Spleen (tissue), 11 donors: ENCODE results near the gene ISLR2. TPM values are rescaled to one million over a fixed set of nuclear protein-coding genes. Genes with fewer than 3 reads are reported as not detected.

Experiments used
- DNase-seq: peaks from one replicate; pipeline ENCODE4 v3.0.0-alpha.2; 2020
- H3K27ac ChIP-seq, 8 donors: fragments of 200-600 bp; sonication (generic) in 7 of 8; 1 replicate in 4 of 8; 2 replicates in 4 of 8; pipeline versions ENCODE4 v1.5.0 to v1.8.0; 2016 to 2021; ENCODE audit warnings: inconsistent platforms in 4 of 8, mild to moderate bottlenecking in 4 of 8, moderate library complexity in 1 of 8
- H3K27me3 ChIP-seq, 7 donors: fragments of 200-600 bp; sonication (generic) in 6 of 7; replicated peaks in 1 of 7; 1 replicate in 4 of 7; 2 replicates in 3 of 7; pipeline versions ENCODE4 v1.5.0 to v1.8.0; 2016 to 2021; ENCODE audit warnings: inconsistent platforms in 3 of 7, mild to moderate bottlenecking in 1 of 7
- H3K36me3 ChIP-seq, 6 donors: fragments of 200-600 bp; sonication (generic) in 5 of 6; 1 replicate in 4 of 6; 2 replicates in 2 of 6; pipeline versions ENCODE4 v1.5.0 to v1.8.0; 2016 to 2021; ENCODE audit warnings: inconsistent platforms in 2 of 6
- H3K4me1 ChIP-seq, 6 donors: fragments of 200-600 bp; sonication (generic) in 5 of 6; 1 replicate in 3 of 6; 2 replicates in 3 of 6; pipeline versions ENCODE4 v1.5.0 to v1.8.0; 2016 to 2021; ENCODE audit warnings: inconsistent platforms in 3 of 6
- H3K4me3 ChIP-seq, 8 donors: fragments of 200-600 bp; sonication (generic) in 7 of 8; 1 replicate in 4 of 8; 2 replicates in 4 of 8; pipeline versions ENCODE4 v1.5.0 to v1.8.0; 2016 to 2021; ENCODE audit warnings: inconsistent platforms in 4 of 8, mild to moderate bottlenecking in 4 of 8, moderate library complexity in 2 of 8
- H3K9me3 ChIP-seq, 8 donors: fragments of 200-600 bp; sonication (generic) in 7 of 8; 1 replicate in 4 of 8; 2 replicates in 4 of 8; pipeline versions ENCODE4 v1.5.0 to v1.8.0; 2016 to 2021; ENCODE audit warnings: inconsistent platforms in 4 of 8
- CTCF ChIP-seq, 11 experiments: fragments of 200-600 bp in 7 of 11; fragments of 450-650 bp in 4 of 11; sonication (generic) in 4 of 11; IDR thresholded peaks in 8 of 11; conservative IDR thresholded peaks in 3 of 11; 1 replicate in 7 of 11; 2 replicates in 4 of 11; pipeline versions ENCODE4 v1.4.0 to v1.8.0; 2016 to 2021; ENCODE audit warnings: antibody characterized with exemption in 11 of 11, inconsistent platforms in 4 of 11, mild to moderate bottlenecking in 1 of 11
- POLR2A ChIP-seq, 3 donors: fragments of 450-650 bp; IDR thresholded peaks; one replicate each; pipeline ENCODE4 v1.5.1; 2017; ENCODE audit warnings: antibody characterized with exemption in 3 of 3, mild to moderate bottlenecking in 1 of 3
- POLR2AphosphoS5 ChIP-seq, 3 donors: sonication (generic); formaldehyde crosslinking; IDR thresholded peaks; one replicate each; pipeline ENCODE4 v1.5.1; 2017; ENCODE audit warnings: antibody characterized with exemption in 3 of 3
- WGBS, 5 donors: extraction: QIAGEN DNeasy Blood & Tissue Kit in 3 of 5; methylation state at CpG; one replicate each; pipeline versions ENCODE4 v1.1.5 to v1.1.7; 2013 to 2018; 5-methylcytosine and 5-hydroxymethylcytosine counted together
- intact Hi-C: fragments of 100-400 bp; cut with DNase I; formaldehyde crosslinking; loops from one replicate; pipeline ENCODE4 v1.15.0; 2023; ENCODE audit warnings: low total_unique reads
- polyA plus RNA-seq, 3 donors: library from polyadenylated mRNA; stranded (reverse); fragments of 200-250 nt; gene quantifications; one replicate each; pipeline ENCODE4 v1.2.1, GENCODE V29; 2013
- total RNA-seq, 7 donors: library from RNA; depleted of rRNA in 3 of 7; stranded (reverse); fragments of >200 nt in 3 of 7; fragmentation: NEBNext Ultra II Directional in 4 of 7; extraction: Animal tissue kit (Norgen Biotek cat#: 25700) in 4 of 7; gene quantifications; one replicate each; pipeline versions ENCODE4 v1.1.0 to v1.2.1, GENCODE V29; 2016 to 2021
- donor health status: healthy with polysubstance abuse.
- donor health status: DM: no; HTN: no; CAD: no; lungs with moderate emphysema.
- donor health status: DM: no; HTN: no; CAD: no.
- donor health status: Bipolar disorder and iron deficiency.
- donor health status: healthy.
- donor health status: DM: no; HTN: no; CAD: no.
- donor health status: DM: yes; HTN: yes; CAD: no.

Gene ISLR2
- total and polyA plus RNA-seq, 10 donors = 0.20 to 3.0 (median 1.2) TPM

GRCh38 chr15:74133694-74134386, 3.5 kb downstream of the ISLR2 start:
- H3K4me3 ChIP-seq = peak overlapping the region in 2 of 8 donors; percentile 5 to 8
- 18 to 40% (median 29%) methylated on average over 40 to 71 of the region's 71 CpGs for WGBS, 5 donors
- intact Hi-C loops = no loop called here
- peaks cover 0 to 16% (median 0%) of the 10 kb centered on the region in 8 donors for H3K9me3 ChIP-seq
- H3K36me3 ChIP-seq = no peaks in the 10 kb centered on the region
- H3K4me1 ChIP-seq = peaks cover 15 to 87% (median 61%) of the 10 kb centered on the region in 6 donors
- no peak for DNase-seq
- H3K27me3 ChIP-seq = peaks cover 6 to 100% (median 89%) of the 10 kb centered on the region in 7 donors
- no peak for TF ChIP-seq CTCF (IDR thresholded peaks at IDR 0.05 in 8 of 11, conservative IDR thresholded peaks at IDR 0.05 in 3 of 11)
- TF ChIP-seq POLR2A (IDR thresholded peaks at IDR 0.05) = no peak
- TF ChIP-seq POLR2AphosphoS5 (IDR thresholded peaks at IDR 0.05) = no peak
- no peak overlapping the region for H3K27ac ChIP-seq

- Histone ChIP-seq H3K9me3 (peaks cover 0 to 16% (median 0%) of the 10 kb centered on the region in 8 donors), H3K4me3 (peak overlapping the region in 1 of 8 donors; percentile 8), H3K27ac (no peak overlapping the region), H3K36me3 (no peaks in the 10 kb centered on the region), H3K27me3 (peaks cover 6 to 96% (median 82%) of the 10 kb centered on the region in 7 donors), H3K4me1 (peaks cover 14 to 80% (median 54%) of the 10 kb centered on the region in 6 donors)
- WGBS, 5 donors = 13 to 44% (median 28%) methylated on average over 33 to 53 of the region's 53 CpGs
- no peak for DNase-seq
- intact Hi-C loops = no loop called here
- TF ChIP-seq POLR2AphosphoS5 (IDR thresholded peaks at IDR 0.05) (no peak), CTCF (IDR thresholded peaks at IDR 0.05 in 8 of 11, conservative IDR thresholded peaks at IDR 0.05 in 3 of 11) (peak in 10 of 11 experiments; percentile 8 to 56 (median 34)), POLR2A (IDR thresholded peaks at IDR 0.05) (no peak)
Measured at GRCh38 chr15:74134387-74135027, 4.1 kb downstream of the ISLR2 start.

GRCh38 chr15:74135041-74135565, 4.7 kb downstream of the ISLR2 start:
- no peak for TF ChIP-seq POLR2AphosphoS5 (IDR thresholded peaks at IDR 0.05)
- no peak for TF ChIP-seq POLR2A (IDR thresholded peaks at IDR 0.05)
- Histone ChIP-seq H3K27me3 (peaks cover 6 to 90% (median 77%) of the 10 kb centered on the region in 7 donors), H3K36me3 (no peaks in the 10 kb centered on the region), H3K9me3 (peaks cover 0 to 16% (median 0%) of the 10 kb centered on the region in 8 donors), H3K4me1 (peaks cover 9 to 74% (median 48%) of the 10 kb centered on the region in 6 donors), H3K4me3 (peak overlapping the region in 1 of 8 donors; percentile 67), H3K27ac (peak overlapping the region in 2 of 8 donors; percentile 76 to 77)
- DNase-seq = no peak
- WGBS, 5 donors = 18 to 40% (median 24%) methylated on average over 27 of the region's 27 CpGs
- intact Hi-C loops = no loop called here

- intact Hi-C loops = no loop called here
- Histone ChIP-seq H3K4me3 (peak overlapping the region; percentile 12 to 67 (median 39)), H3K9me3 (peaks cover 0 to 16% (median 0%) of the 10 kb centered on the region in 8 donors), H3K27me3 (peaks cover 4 to 77% (median 63%) of the 10 kb centered on the region in 7 donors), H3K27ac (peak overlapping the region in 5 of 8 donors; percentile 73 to 81 (median 77)), H3K4me1 (peaks cover 8 to 61% (median 39%) of the 10 kb centered on the region in 6 donors), H3K36me3 (no peaks in the 10 kb centered on the region)
- TF ChIP-seq POLR2AphosphoS5 (IDR thresholded peaks at IDR 0.05) = no peak
- peak; percentile 74 for DNase-seq
- WGBS, 5 donors = 1 to 5% (median 2%) methylated on average over 15 to 26 of the region's 26 CpGs
Measured at GRCh38 chr15:74136540-74136813, 6.1 kb downstream of the ISLR2 start.
